Measurements from ENCODE around the gene SORCS2.

GRCh38 chr4:7714176-7714575, 521.8 kb downstream of the SORCS2 start:
- TF ChIP-seq EZH2phosphoT487 (IDR thresholded peaks at IDR 0.05; ENCODE audit: borderline replicate concordance, low read depth) (no peak), JUND (IDR thresholded peaks at IDR 0.05) (no peak), CTCF (IDR thresholded peaks at IDR 0.05) (no peak), ZBTB33 (IDR thresholded peaks at IDR 0.05; ENCODE audit: borderline replicate concordance, low read depth) (no peak), POLR2AphosphoS5 (IDR thresholded peaks at IDR 0.05; ENCODE audit: low read depth, low read length) (no peak), USF1 (IDR thresholded peaks at IDR 0.05; ENCODE audit: borderline replicate concordance, low read depth) (no peak), EP300 (IDR thresholded peaks at IDR 0.05; ENCODE audit: borderline replicate concordance in 1 of 2, low read depth in 1 of 2, low read length in 1 of 2) (no peak), RAD21 (IDR thresholded peaks at IDR 0.05; ENCODE audit: low read length) (no peak), NFIC (IDR thresholded peaks at IDR 0.05; ENCODE audit: borderline replicate concordance) (no peak), RFX5 (IDR thresholded peaks at IDR 0.05; ENCODE audit: low read length) (no peak), TAF1 (IDR thresholded peaks at IDR 0.05; ENCODE audit: borderline replicate concordance, low read depth, low read length) (no peak), FOXJ3 (CRISPR knock-in tag; IDR thresholded peaks at IDR 0.05) (no peak), FOXM1 (IDR thresholded peaks at IDR 0.05; ENCODE audit: low read depth) (no peak)
- TF ChIP-seq, protein P1, sequence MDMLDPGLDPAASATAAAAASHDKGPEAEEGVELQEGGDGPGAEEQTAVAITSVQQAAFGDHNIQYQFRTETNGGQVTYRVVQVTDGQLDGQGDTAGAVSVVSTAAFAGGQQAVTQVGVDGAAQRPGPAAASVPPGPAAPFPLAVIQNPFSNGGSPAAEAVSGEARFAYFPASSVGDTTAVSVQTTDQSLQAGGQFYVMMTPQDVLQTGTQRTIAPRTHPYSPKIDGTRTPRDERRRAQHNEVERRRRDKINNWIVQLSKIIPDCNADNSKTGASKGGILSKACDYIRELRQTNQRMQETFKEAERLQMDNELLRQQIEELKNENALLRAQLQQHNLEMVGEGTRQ (IDR thresholded peaks at IDR 0.05; ENCODE audit: borderline replicate concordance, low read depth, low read length): no peak

Data from SK-N-SH (cell line).